H9 (cell line): ENCODE data around the gene OR5K2. TPM values are rescaled to one million over a fixed set of nuclear protein-coding genes. Genes with fewer than 3 reads are reported as not detected.

Experiments used
- DNase-seq: peaks from one replicate; pipeline ENCODE4 v3.0.0-alpha.2; 2017
- H2AFZ ChIP-seq: one replicate; pipeline ENCODE4 v1.6.1; 2013; ENCODE audit warnings: mild to moderate bottlenecking, low read length, control low read depth, moderate library complexity
- H2AK5ac ChIP-seq: 2 replicates; pipeline ENCODE4 v1.6.1; 2013; ENCODE audit warnings: low read length, control low read depth, mixed read lengths; ENCODE audit not compliant: insufficient read length
- H2BK120ac ChIP-seq: one replicate; pipeline ENCODE4 v1.6.1; 2013; ENCODE audit warnings: low read depth, mild to moderate bottlenecking, low read length, control low read depth, inconsistent platforms; ENCODE audit not compliant: poor library complexity, severe bottlenecking
- H2BK12ac ChIP-seq: 2 replicates; pipeline ENCODE4 v1.6.1; 2013; ENCODE audit warnings: low read length, control low read depth, mixed read lengths, low read depth; ENCODE audit not compliant: insufficient read length
- H2BK15ac ChIP-seq: 2 replicates; pipeline ENCODE4 v1.6.1; 2013; ENCODE audit warnings: low read depth, low read length, control low read depth
- H2BK20ac ChIP-seq: one replicate; pipeline ENCODE4 v1.6.1; 2013; ENCODE audit warnings: low read depth, mild to moderate bottlenecking, low read length, control low read depth, inconsistent platforms; ENCODE audit not compliant: poor library complexity, severe bottlenecking
- H2BK5ac ChIP-seq: 2 replicates; pipeline ENCODE4 v1.6.1; 2013; ENCODE audit warnings: low read length, control low read depth, mixed read lengths; ENCODE audit not compliant: insufficient read length
- H3K14ac ChIP-seq: 2 replicates; pipeline ENCODE4 v1.6.1; 2013; ENCODE audit warnings: low read length, control low read depth; ENCODE audit not compliant: insufficient read depth
- H3K18ac ChIP-seq: 2 replicates; pipeline ENCODE4 v1.6.1; 2013; ENCODE audit warnings: low read depth, mild to moderate bottlenecking, mixed read lengths, low read length, control low read depth; ENCODE audit not compliant: insufficient read length
- H3K23ac ChIP-seq: 2 replicates; pipeline ENCODE4 v1.6.1; 2013; ENCODE audit warnings: low read length, control low read depth, mixed read lengths, low read depth; ENCODE audit not compliant: insufficient read length
- H3K23me2 ChIP-seq: 2 replicates; pipeline ENCODE4 v1.6.1; 2013; ENCODE audit warnings: low read depth, mild to moderate bottlenecking, mixed read lengths, low read length, control low read depth; ENCODE audit not compliant: insufficient read length, poor library complexity, severe bottlenecking
- H3K27ac ChIP-seq: 2 replicates; pipeline ENCODE4 v1.5.1; 2013; ENCODE audit warnings: low read length, control low read depth, mixed read lengths, low read depth; ENCODE audit not compliant: insufficient read length
- H3K27me3 ChIP-seq: 2 replicates; pipeline ENCODE4 v1.6.1; 2013; ENCODE audit warnings: low read length, control low read depth, inconsistent platforms; ENCODE audit not compliant: insufficient read depth
- H3K4ac ChIP-seq: 2 replicates; pipeline ENCODE4 v1.6.1; 2013; ENCODE audit warnings: low read depth, mild to moderate bottlenecking, control low read depth, inconsistent platforms, low read length, moderate library complexity
- H3K4me1 ChIP-seq: 2 replicates; pipeline ENCODE4 v1.6.1; 2013; ENCODE audit warnings: low read length, control low read depth, inconsistent platforms; ENCODE audit not compliant: insufficient read depth
- H3K4me2 ChIP-seq: 2 replicates; pipeline ENCODE4 v1.6.1; 2013; ENCODE audit warnings: low read length, control low read depth, mixed read lengths; ENCODE audit not compliant: insufficient read length, insufficient read depth
- H3K56ac ChIP-seq: 2 replicates; pipeline ENCODE4 v1.6.1; 2013; ENCODE audit warnings: low read depth, mild to moderate bottlenecking, mixed read lengths, low read length, control low read depth; ENCODE audit not compliant: insufficient read length
- H3K79me1 ChIP-seq: 2 replicates; pipeline ENCODE4 v1.6.1; 2013; ENCODE audit warnings: low read depth, mild to moderate bottlenecking, moderate library complexity, low read length, control low read depth, inconsistent platforms; ENCODE audit not compliant: insufficient read depth, poor library complexity, severe bottlenecking
- H3K79me2 ChIP-seq: 2 replicates; pipeline ENCODE4 v1.6.1; 2013; ENCODE audit warnings: low read length, control low read depth, inconsistent platforms; ENCODE audit not compliant: insufficient read depth
- H3K9ac ChIP-seq: 2 replicates; pipeline ENCODE4 v1.6.1; 2013; ENCODE audit warnings: low read length, control low read depth, mixed read lengths; ENCODE audit not compliant: insufficient read length; ENCODE audit errors: extremely low read depth
- H3K9me3 ChIP-seq: one replicate; pipeline ENCODE4 v1.6.1; 2013; ENCODE audit warnings: low read depth, low read length, inconsistent platforms; ENCODE audit not compliant: control insufficient read depth
- H3T11ph ChIP-seq: one replicate; pipeline ENCODE4 v1.6.1; 2013; ENCODE audit warnings: mild to moderate bottlenecking, low read length, control low read depth, inconsistent platforms
- H4K20me1 ChIP-seq: one replicate; pipeline ENCODE4 v1.6.1; 2013; ENCODE audit not compliant: control insufficient read depth, insufficient read length, insufficient read depth
- H4K5ac ChIP-seq: 2 replicates; pipeline ENCODE4 v1.6.1; 2013; ENCODE audit warnings: low read depth, mild to moderate bottlenecking, mixed read lengths, low read length, control low read depth; ENCODE audit not compliant: insufficient read length
- H4K8ac ChIP-seq: replicated peaks from 2 replicates; pipeline ENCODE4 v1.6.1; 2013; ENCODE audit warnings: low read length, control low read depth, mixed read lengths, low read depth; ENCODE audit not compliant: insufficient read length
- H4K91ac ChIP-seq: 2 replicates; pipeline ENCODE4 v1.6.1; 2013; ENCODE audit warnings: low read depth, mild to moderate bottlenecking, moderate library complexity, mixed read lengths, low read length, control low read depth; ENCODE audit not compliant: insufficient read length
- H3K27ac Mint-ChIP-seq, 3 experiments: 2 replicates in 2 of 3; 3 replicates in 1 of 3; pipeline ENCODE4 v1.8.0; 2020 to 2021; ENCODE audit warnings: mixed read lengths in 3 of 3, mild to moderate bottlenecking in 1 of 3, moderate library complexity in 1 of 3
- H3K27me3 Mint-ChIP-seq: 2 replicates; pipeline ENCODE4 v1.8.0; 2021; ENCODE audit warnings: low read depth, mild to moderate bottlenecking, moderate library complexity, mixed read lengths
- H3K36me3 Mint-ChIP-seq, 3 experiments: 2 replicates in 2 of 3; 3 replicates in 1 of 3; pipeline ENCODE4 v1.8.0; 2020 to 2021; ENCODE audit warnings: low read depth in 3 of 3, mixed read lengths in 3 of 3; ENCODE audit not compliant: insufficient read depth in 1 of 3
- H3K4me1 Mint-ChIP-seq, 2 experiments: 2 replicates each; pipeline ENCODE4 v1.8.0; 2020; ENCODE audit warnings: mixed read lengths in 2 of 2
- H3K4me3 Mint-ChIP-seq, 2 experiments: 2 replicates in 1 of 2; 3 replicates in 1 of 2; pipeline ENCODE4 v1.8.0; 2020 to 2021; ENCODE audit warnings: mild to moderate bottlenecking in 2 of 2, mixed read lengths in 2 of 2, moderate library complexity in 1 of 2
- H3K9me3 Mint-ChIP-seq, 2 experiments: 2 replicates in 1 of 2; 3 replicates in 1 of 2; pipeline ENCODE4 v1.8.0; 2020; ENCODE audit warnings: mild to moderate bottlenecking in 2 of 2, mixed read lengths in 2 of 2, moderate library complexity in 1 of 2
- CTCF ChIP-seq: fragments of 200-600 bp; sonication (generic); conservative IDR thresholded peaks from 3 replicates; pipeline ENCODE4 v1.8.0; 2021; ENCODE audit warnings: antibody characterized with exemption, mild to moderate bottlenecking
- WGBS: extraction: QIAGEN DNeasy Blood & Tissue Kit; methylation state at CpG from one replicate; pipeline ENCODE4 v1.1.7; 2013; ENCODE audit warnings: missing lambda C conversion rate, low lambda C conversion rate, mixed read lengths; ENCODE audit not compliant: insufficient read length; ENCODE audit errors: extremely low coverage; 5-methylcytosine and 5-hydroxymethylcytosine counted together
- total RNA-seq: library from RNA; stranded (reverse); gene quantifications from 2 replicates; pipeline ENCODE4 v1.2.1, GENCODE V29; 2021

The OR5K2 gene
- total RNA-seq, 1 experiment from 2014 or later, result not detected

DNA sequence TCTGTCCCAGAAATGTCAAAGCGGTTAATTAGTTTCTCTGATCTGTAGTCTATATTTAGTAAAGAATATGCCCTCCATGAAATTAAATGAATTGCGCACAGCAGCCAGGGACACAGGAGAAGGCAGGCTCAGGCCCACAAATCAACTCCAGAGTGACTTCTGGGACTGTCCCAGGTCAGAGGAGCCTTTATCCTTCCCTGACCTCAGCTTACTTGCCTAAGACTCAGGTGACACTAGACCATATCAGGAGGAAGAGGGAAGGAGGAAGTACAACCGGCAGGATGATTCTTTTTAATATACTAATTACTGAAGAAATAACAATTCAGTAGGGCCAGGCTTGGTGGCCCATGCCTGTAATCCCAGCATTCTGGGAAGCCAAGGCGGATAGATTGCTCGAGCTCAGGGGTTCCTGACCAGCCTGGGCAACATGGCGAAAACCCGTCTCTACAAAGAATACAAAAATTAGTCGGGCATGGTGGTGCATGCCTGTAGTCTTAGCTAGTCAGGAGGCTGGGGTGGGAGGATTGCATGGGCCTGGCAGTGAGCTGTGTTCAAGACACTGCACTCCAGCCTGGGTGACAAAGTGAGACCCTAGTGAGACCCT is 32.5 kb downstream of the OR5K2 start:
- no peak overlapping the region for H2BK20ac ChIP-seq
- Mint-ChIP-seq H3K4me3 (no peak overlapping the region), H3K9me3 (no peaks in the 10 kb centered on the region), H3K4me1 (peaks cover 3 to 4% of the 10 kb centered on the region in 2 experiments; a peak in 3 of 4 replicates), H3K36me3 (no peaks in the 10 kb centered on the region), H3K27ac (no peak overlapping the region; a peak in 1 of 7 replicates), H3K27me3 (no peaks in the 10 kb centered on the region)
- no peaks in the 10 kb centered on the region for H3K9me3 ChIP-seq
- no peak overlapping the region for H2BK12ac ChIP-seq
- H3K4ac ChIP-seq, result no peak overlapping the region
- no peak overlapping the region for H2BK5ac ChIP-seq
- H4K8ac ChIP-seq, result no peak overlapping the region
- H3K79me1 ChIP-seq, result no peaks in the 10 kb centered on the region
- no peaks in the 10 kb centered on the region for H4K20me1 ChIP-seq
- no peaks in the 10 kb centered on the region for H3K79me2 ChIP-seq
- no peaks in the 10 kb centered on the region for H3K23me2 ChIP-seq
- H3K23ac ChIP-seq, result no peak overlapping the region
- no peak for TF ChIP-seq CTCF
- no peak overlapping the region for H4K91ac ChIP-seq
- no peaks in the 10 kb centered on the region for H3K4me1 ChIP-seq
- H3K9ac ChIP-seq, result no peak overlapping the region
- no peak overlapping the region for H3K18ac ChIP-seq
- DNase-seq, result no peak
- H3K4me2 ChIP-seq, result no peak overlapping the region
- H3K27ac ChIP-seq, result no peak overlapping the region
- H2AK5ac ChIP-seq, result no peak overlapping the region
- no peak overlapping the region for H3K56ac ChIP-seq
- no peak overlapping the region for H3T11ph ChIP-seq
- H2BK120ac ChIP-seq, result no peak overlapping the region
- H3K27me3 ChIP-seq, result no peaks in the 10 kb centered on the region
- no peak overlapping the region for H2BK15ac ChIP-seq
- no peak overlapping the region for H3K14ac ChIP-seq
- WGBS, result no CpG with 5 or more reads among the region's 8 CpGs
- no peak overlapping the region for H4K5ac ChIP-seq
- H2AFZ ChIP-seq, result no peak overlapping the region
